Activated T-helper 1 cell treated with anti-CD3 and anti-CD28 coated beads, Interleukin-2, amount 50 U/mL, for 16 hours (primary cell): ENCODE results near the gene YWHAQ.

Experiments
- DNase-seq, 2 donors: peaks; one replicate each; pipeline ENCODE4 v3.0.0-alpha.2; 2020; ENCODE audit warnings: low read depth in 1 of 2, low spot score in 1 of 2

Gene YWHAQ

DNA sequence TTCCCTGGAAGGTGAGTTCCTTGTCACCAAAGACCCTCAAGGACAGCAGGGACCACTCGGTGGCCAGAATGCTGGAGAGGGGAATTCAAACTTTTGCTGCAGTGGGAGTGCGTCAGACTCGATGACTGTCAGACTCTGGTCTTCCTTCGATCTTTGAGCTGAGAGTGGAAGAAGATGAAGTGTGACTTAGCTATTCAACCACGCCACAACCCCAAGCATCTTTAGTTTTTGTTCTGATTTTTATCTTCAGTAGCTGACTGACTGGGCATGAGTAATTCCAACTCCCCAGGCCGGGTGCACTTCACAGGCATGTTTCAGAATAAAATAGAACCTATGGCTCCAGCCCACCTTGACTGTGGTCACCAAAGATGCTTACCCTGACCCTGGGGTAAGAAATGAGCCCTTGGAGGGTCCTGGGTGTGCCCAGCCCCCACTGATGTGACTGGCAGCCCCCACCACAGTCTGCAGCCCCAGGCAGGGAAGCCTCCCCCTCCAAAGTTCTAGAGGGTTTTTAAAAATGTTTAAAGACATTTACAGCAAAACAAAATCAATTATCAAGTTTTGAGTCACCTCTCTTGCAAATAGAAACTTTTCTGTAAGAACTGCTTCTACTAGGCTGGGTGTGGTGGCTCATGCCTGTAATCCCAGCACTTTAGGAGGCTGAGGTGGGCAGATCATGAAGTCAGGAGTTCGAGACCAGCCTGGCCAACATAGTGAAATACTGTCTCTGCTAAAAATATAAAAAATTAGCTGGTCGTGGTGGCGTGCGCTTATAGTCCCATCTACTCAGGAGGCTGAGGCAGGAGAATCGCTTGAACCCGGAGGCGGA, 24.9 kb upstream of the YWHAQ start:
- peak in 1 of 2 donors; percentile 47 for DNase-seq

DNA sequence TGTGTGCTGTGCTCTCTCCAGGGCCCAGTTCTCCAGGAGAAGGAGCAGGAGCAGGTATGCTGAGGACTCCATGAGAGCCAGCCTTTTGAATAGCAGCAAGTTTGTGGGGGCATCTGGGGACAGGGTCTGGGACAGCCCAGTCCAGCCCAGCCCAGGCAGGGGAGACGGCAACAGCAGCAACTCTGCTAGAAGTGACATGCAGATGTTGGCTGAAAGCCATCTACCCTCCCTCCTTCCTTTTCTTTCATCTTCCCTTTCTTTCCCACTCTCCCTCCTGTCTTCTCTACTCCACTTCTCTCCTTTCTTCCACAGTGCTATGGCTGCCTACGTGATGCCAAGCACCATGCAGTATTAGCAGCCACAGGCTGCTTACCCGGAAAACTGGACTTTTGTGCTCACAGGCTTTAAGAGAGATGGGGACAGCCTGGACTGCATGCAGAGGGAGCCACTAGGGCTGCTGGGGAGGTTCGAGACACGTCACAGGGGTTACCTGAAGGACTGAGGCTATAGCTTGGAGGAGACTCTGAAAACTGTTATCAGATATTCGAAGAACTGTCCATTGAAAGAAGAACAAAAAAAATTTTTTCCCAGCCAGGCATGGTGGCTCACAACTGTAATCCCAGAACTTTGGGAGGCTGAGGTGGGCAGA, 23.8 kb upstream of the YWHAQ start:
- DNase-seq, result no peak

DNA sequence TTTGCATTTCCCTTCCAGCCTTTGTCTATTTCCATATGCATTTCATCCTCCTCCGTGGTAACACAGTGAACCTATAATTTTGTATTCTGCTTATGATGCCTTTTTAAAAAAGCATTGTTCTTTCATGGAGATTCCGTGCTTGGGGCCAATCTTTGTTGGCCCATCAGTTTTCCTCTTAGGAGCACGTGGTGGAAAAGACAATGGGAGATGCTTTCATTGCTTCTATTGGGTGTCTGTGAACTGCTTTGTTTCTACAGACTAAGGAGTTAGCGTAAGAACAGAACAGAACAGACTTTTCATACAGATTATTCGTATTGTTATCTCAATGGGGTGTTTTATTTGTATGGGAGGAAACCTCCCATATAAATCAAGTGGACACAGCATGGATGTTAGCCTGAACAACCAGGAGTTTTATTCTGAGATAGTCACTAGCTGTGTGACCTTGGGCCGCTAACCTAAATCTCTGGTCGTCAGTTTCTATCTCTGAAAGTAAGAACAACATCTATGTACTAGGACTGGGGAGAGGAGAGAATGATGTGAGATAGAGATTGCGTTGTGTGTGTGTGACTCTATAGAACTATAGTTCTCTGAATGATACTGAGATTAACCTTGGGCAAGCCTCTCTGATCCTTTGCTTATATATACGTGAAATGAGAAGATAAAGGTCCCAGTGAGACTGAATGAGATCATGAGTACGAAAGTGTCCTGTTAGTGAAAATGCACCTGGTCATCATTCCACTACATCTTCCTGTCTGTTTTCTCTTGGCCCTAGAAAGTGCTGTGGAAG, 22.9 kb upstream of the YWHAQ start:
- no peak for DNase-seq

DNA sequence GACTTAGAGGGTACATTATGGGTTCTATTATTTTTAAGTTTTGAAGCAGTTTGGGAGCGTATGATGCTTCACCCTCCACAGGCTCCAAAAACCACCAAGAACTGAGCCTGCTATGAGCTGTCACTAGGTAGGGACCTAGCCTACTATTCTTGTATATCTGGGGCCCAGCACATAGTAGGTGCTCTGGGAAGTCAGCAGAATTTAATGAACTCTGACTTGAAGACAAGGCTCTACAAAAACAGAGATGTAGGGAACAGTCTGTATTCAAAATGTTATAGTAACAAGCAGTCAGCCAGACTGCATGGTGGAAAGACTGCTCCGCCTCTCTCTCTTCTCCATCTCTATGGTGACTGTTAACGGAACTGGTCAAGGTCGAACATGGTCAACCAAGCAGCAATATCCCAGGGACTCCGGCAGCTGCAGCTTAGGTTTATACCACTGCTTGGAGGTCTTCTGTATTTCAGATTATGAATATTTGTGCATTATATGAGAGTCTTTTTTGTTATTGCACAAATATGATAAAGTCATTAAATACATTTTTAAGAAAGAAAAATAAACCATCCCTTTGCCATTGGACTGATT, 22.2 kb upstream of the YWHAQ start:
- DNase-seq, result no peak

DNA sequence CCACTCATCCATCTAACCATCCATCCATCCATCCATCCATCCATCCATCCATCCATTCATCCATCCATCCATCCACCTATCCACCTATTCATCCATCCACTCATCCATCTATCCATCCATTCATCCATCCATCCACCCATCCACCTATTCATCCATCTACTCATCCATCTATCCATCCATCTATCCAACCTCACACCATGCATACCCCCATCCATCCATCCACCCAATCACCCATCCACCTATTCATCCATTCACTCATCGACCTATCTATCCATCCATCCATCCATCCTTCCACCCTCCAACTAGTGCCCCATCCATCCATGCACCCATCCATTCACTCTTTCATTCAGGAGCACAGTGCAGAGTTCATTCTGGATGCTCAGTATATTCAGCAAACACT, 21.5 kb upstream of the YWHAQ start:
- no peak for DNase-seq

DNA sequence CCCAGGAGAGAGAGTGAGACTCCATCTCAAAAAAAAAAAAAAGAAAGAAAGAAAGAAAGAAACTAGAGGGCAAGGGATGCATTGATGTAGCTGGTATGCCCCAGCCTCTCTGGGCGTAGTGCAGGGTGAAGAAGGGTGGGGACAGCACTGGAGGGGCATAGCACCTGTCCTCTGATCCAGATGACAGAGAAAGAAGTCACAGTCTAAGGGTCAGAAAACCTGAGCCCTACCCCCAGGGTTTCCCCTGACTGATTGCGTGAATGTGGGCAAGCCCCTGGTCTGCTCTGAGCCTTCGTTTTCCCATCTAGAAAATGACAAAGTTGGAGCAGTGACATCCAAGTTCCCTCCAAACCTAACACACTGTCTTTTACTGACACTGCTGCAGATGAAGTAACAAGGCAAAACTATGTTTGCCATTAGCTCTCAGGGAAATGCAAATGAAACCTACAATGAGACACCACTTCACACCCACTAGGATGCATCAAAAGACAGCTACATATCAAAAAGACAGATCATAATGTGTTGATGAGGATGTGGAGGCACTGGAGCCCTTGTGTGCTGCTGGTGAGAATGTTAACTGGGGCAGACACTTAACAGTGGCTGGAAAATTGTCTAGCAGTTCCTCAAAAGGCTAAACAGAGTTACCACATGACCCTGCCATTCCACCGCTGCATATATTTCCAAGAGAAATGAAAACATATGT, 19.5 kb upstream of the YWHAQ start:
- DNase-seq, result no peak

DNA sequence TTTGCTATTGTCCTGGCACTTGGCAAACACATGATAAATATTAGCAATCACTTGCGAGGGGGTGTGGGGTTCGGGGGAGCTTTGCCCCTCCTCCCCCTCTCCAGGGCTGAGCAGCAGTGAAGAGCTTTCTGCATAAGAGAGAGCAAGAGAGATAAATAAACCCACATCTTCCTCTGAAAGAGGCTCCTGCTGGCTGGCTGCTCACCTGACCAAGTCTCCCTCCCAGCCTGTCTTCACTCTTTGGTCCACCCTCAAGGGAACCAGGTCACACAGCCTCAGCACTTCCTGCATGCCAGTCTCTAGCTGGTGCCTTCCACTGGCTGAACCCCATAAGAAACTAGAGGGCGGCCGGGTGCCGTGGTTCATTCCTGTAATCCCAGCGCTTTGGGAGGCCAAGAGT, 18.5 kb upstream of the YWHAQ start:
- no peak for DNase-seq

DNA sequence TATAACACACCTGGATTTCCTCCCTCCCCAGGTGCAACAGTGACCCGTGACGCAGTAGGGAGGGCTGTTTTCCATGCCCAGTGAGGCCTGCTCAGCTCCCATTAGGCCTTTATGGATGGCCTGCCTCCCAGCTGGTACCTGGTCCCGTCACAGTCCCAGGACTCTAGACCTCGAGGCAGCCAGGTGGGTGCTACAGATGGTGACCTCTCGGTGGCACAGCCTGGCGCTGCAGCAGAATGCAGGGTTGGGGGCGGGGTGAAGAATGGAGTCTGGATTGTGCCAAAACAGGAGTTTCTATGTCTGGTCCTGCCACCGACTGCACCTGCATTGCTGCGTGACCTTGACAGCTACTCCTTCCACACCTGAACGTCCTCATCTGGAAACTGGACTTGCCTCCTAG, 18.0 kb upstream of the YWHAQ start:
- DNase-seq, result no peak

DNA sequence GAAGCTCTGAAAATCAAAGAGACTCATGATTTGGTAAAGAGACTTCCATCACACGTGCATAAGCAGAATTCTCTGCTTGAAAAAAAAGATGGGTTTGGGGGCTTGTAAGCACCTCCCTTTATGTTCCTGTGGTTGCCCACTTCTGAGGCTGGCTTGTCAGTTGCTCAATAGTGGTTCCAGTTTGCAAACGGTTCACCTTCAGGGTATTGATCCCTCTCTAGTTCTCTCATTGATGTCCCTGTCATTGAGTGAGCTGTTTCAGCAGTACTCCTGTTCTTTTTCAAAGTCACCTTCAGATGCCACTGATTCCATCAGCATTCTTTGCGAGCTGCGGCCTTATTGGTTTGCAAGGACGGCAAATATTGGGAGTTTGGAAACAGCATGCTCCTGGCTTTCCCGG, 17.1 kb upstream of the YWHAQ start:
- no peak for DNase-seq

DNA sequence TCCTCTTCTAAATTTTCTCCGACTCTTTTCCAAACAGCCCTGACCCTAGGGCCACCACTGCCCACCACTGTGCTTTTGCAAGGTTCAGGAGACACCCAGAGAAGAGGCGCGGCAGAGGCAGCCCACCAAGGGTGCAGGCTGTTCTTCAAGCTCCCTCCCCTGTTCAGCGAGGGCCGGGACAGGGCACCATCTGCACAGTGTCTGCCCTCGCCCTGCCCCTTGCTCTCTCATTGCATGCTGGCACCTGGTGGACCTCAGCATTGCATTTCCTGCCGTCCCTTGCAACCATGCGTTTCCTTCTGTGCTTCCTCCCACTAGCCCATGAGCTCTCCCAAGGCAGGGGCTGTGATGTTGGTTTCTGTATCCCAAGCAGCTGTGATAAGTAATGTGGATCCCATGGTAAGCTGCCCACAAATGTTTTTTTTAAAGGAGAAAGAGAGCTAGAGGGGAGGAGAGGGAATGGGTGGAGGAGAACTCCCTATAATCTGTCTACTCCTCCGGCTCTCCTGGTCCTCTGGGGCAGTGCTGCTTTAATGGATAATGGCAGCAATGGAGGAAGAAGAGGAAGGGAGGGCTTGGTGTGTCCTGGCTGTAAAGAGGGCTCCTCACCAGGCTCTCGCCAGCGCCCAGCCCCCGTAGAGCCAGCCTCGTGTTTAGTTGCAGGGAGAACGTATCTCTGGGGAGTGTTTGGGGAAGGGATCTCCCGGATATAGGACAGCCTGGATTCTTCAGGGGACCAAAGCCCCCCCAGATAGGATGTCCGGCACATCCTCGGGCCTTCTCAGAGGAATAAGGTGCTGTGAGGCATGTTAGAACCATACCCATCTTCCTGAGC, 15.6 kb upstream of the YWHAQ start:
- DNase-seq, result no peak

DNA sequence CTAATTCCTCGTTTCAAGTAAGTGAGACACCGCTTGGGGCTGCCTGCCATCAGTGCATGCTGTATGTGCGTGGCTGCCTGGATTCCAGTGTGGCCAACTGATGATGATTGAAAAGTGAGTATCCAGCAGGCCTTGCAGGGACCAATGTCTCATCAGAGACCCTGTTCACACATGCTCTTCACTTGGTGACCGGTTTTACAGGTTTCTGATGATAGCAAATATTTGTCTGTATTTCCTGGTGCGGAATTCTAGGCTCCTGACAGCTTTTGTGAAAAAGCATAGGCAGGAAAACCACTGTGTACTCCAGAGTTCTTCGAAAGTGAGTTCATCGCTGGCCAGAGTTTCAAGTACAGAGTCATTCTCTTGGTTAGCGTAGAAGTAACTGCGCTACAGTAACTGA, 13.8 kb upstream of the YWHAQ start:
- no peak for DNase-seq

DNA sequence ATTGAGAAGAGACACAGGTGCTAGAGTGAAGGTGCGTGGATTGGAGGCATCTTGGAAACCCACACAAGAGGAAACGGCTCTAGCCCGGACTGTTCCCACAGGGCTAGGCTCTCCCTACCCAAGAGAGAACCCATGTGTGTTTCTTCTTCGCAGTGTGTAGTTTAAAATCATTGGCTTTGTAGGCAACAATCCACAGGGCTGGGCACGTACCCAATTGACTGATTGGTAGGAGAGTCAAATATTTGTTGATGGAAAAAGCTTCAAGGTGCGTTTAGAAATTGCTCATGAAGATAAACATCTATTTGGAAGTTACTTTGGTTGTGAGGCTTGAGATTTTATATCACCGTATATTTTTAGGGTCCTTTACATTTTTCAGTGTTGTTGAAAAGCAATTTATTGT, 13.2 kb upstream of the YWHAQ start:
- no peak for DNase-seq

DNA sequence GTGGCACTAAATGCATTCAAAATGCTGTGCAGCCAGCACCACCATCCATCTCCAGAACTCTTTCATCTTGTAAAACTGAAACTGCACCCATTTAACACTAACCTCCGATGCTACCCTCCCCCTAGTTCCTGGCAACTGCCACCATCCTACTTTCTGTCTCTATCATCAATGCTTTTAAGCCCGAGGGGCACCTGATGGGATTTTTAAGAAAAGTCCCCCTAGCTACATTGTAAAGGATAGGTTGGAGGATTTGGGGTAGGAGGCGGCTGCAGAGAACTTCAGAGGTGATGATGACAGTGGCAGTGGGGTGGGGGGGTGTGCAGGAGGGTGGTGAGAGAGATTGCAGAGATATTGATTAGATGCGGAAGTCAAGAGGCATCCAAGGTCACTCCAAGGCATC, 10.8 kb upstream of the YWHAQ start:
- DNase-seq, result no peak

DNA sequence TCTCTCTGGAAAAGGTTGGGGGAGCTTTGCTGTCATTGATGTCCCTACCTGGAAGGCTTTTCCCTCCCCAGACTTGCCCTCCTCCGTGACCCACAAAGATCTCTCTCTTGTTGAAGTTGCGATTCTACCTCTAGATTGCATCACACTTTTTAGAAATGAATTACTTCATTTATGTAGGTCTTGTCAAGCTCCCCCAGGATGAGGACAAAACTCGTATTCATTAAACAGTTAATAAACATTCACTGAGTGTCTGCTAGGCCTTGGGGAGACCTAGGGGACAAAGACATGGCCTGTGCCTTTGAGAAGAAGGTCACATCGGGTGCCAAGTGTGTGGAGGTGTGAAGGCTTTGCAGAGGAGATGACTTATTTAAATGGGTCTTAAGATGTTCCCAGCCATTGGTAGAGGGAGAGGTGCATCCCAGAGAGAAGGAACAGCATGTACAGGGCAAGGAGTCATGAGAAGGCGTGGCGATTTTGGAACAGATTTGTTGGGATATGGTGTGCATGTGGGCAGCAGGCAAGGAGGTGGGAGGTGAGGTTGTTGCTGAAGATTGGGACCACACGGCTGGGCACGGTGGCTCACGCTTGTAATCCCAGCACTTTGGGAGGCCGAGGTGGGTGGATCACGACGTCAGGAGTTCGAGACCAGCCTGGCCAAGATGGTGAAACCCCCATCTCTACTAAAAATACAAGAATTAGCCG, 9.8 kb upstream of the YWHAQ start:
- no peak for DNase-seq

DNA sequence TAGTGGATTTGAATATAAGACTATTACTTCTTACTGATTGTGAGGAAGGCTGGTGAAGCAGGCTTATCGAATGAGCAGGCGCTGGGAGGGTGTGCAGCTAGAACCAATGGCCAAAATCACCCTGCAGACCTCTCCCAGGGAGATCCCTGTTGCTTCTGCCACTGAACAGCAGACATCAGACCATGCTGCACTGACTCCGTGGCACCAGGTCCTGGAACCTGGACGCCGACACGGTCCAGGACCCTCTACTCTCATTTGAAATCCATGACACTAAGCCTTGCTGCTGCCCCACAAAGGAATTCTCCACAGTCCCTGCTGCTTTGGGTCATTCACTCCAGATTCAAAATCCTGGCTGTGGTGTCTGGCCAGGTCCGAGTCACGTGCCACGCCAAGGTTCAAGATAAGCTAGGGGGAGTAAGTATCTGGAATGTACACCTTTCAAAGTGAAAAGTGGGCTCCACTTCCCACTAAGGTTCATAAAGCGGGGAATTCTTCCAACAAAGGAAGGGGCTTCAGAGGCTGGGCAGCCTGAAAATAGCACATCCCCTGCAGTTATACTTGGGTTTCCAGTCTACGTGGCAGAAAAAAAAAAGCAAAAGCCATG, 9.0 kb upstream of the YWHAQ start:
- DNase-seq, result no peak

DNA sequence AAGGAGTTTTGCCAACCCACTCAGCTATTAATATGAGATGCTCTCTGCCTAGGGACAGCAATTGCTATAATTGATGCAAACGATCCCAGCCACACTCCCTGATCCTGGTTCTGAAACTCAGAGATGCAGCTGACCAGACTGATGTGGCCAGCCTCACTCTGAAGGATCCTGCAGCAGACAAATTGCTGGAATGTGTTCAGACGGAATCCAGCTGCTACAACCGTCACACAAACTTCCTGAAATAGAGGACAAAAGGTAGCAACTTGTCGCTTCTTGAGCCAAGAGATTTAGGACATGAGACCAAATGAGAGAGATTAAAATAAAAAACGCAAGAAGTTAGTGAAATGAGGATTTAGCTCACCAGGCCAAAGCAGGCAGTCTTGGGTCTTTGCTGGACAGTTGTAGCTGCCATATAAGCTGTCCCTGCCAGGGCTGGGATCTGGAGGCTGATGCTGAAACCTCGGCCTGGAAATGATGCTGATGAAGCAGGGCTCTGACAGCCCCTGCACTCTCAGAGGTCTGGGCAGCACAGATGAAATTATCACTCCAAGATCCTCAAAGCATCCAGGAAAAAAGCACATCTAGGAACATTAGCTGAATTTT, 8.3 kb upstream of the YWHAQ start:
- DNase-seq, result no peak

DNA sequence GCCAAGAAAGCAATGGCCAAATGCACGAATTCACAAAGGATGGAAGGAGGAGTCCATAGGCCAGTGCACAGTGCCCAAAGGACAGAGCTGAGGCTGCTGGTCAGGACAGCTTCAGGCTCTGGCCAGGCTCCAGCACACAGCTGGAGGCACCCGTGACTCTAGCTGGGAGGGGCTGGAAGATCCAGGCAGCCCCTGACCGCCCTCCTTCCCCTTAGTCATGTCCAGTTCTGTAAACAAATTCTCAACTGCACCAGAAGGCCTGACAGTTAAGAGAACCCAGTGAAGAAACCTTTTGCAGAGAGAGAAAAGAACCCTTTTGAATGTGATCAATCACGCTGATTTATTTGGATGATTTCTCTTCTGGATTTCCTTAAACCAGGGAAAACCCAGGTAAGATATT, 7.7 kb upstream of the YWHAQ start:
- no peak for DNase-seq

DNA sequence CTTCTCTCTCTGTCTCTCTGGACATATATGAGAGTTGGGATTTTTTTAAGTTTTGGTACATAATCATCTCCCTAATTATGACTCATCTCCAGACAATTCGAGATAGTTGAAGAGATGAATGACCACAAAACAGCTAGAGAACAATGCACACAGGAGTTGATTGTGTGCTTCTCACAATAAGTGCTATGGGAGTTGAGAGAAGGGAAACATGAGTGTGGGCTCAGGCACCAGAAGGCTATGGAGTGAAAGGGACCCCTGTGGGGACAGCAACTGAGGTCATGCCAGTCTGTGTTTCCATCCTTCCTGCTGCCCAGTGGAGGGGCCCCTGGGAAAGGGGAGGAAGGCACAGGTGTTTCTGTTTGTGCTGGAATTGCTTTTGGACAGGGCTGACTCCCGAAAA, 6.5 kb upstream of the YWHAQ start:
- DNase-seq, result no peak

DNA sequence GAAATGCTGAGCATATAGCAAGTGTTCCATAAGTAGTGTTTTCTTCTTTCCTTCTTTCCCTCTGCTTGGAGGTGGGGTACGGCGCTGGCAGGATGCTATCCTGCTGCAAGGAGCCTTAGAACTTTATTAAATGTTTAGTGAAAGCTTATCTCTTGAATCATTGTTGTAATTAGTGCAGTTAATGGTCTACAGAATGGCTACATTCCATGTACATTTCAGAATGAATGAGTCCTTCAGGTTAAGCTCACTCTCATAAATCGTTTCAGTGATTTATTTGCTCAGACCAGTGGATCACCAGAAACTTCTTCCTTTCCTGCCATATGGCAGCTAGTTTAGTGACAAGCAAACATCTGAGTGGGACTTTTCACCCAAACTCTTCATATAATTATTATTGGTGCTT, 3.3 kb upstream of the YWHAQ start:
- no peak for DNase-seq
